Ovary (tissue), 3 donors: ENCODE data around the gene CALY.

Source experiments
- CTCF ChIP-seq, 3 donors: fragments of 450-650 bp in 2 of 3; fragments of 200-600 bp in 1 of 3; IDR thresholded peaks; one replicate each; pipeline versions ENCODE4 v1.5.1 to v1.8.0; 2016 to 2022; ENCODE audit warnings: antibody characterized with exemption in 3 of 3, mild to moderate bottlenecking in 1 of 3
- EP300 ChIP-seq: sonication (generic); formaldehyde crosslinking; IDR thresholded peaks from one replicate; pipeline ENCODE4 v1.6.1; 2017; ENCODE audit warnings: antibody characterized with exemption
- donor health status: DM: no; HTN: no; CAD: no.

GRCh38 chr10:133361773-133362441 lies 25.2 kb upstream of the CALY start:
- no peak for TF ChIP-seq CTCF (IDR thresholded peaks at IDR 0.05)
- TF ChIP-seq EP300 = no peak
